Osteocyte (in vitro differentiated cells): ENCODE results near the gene RNF2. TPM values are rescaled to one million over a fixed set of nuclear protein-coding genes. Genes with fewer than 3 reads are reported as not detected.

ENCODE experiments used
- DNase-seq: peaks from one replicate; pipeline ENCODE4 v3.0.0; 2021; ENCODE audit warnings: mixed read lengths; ENCODE audit not compliant: unreplicated experiment; ENCODE audit errors: extremely low spot score
- H3K27ac Mint-ChIP-seq: one replicate; pipeline ENCODE4 v1.8.0; 2021; ENCODE audit warnings: mild to moderate bottlenecking, mixed read lengths; ENCODE audit not compliant: unreplicated experiment
- H3K27me3 Mint-ChIP-seq: one replicate; pipeline ENCODE4 v1.8.0; 2021; ENCODE audit warnings: mixed read lengths; ENCODE audit not compliant: unreplicated experiment
- H3K36me3 Mint-ChIP-seq: one replicate; pipeline ENCODE4 v1.8.0; 2021; ENCODE audit warnings: mixed read lengths; ENCODE audit not compliant: unreplicated experiment
- H3K4me1 Mint-ChIP-seq: one replicate; pipeline ENCODE4 v1.8.0; 2021; ENCODE audit warnings: mixed read lengths; ENCODE audit not compliant: unreplicated experiment
- H3K4me3 Mint-ChIP-seq: one replicate; pipeline ENCODE4 v1.8.0; 2021; ENCODE audit warnings: mild to moderate bottlenecking, moderate library complexity, mixed read lengths; ENCODE audit not compliant: unreplicated experiment
- H3K9me3 Mint-ChIP-seq: one replicate; pipeline ENCODE4 v1.8.0; 2021; ENCODE audit warnings: mixed read lengths; ENCODE audit not compliant: unreplicated experiment
- CTCF ChIP-seq: fragments of 200-600 bp; sonication (generic); IDR thresholded peaks from 2 replicates; pipeline ENCODE4 v1.5.0; 2021; ENCODE audit warnings: antibody characterized with exemption, mild to moderate bottlenecking, moderate library complexity
- total RNA-seq: library from RNA; stranded (reverse); gene quantifications from 2 replicates; pipeline ENCODE4 v1.2.1, GENCODE V29; 2021

RNF2 gene
- total RNA-seq, 1 donor from 2014 or later: 19.5 TPM

GRCh38 chr1:185104083-185104482, 58.7 kb downstream of the RNF2 start:
- H3K36me3 Mint-ChIP-seq: peaks cover 53% of the 10 kb centered on the region
- no peak overlapping the region for H3K27ac Mint-ChIP-seq
- no peak overlapping the region for H3K4me3 Mint-ChIP-seq
- no peaks in the 10 kb centered on the region for H3K27me3 Mint-ChIP-seq
- no peak for TF ChIP-seq CTCF
- no peak for DNase-seq
- peaks cover 17% of the 10 kb centered on the region for H3K9me3 Mint-ChIP-seq
- no peaks in the 10 kb centered on the region for H3K4me1 Mint-ChIP-seq

- Mint-ChIP-seq H3K4me1 (no peaks in the 10 kb centered on the region), H3K4me3 (no peak overlapping the region), H3K36me3 (peaks cover 46% of the 10 kb centered on the region), H3K27me3 (no peaks in the 10 kb centered on the region), H3K27ac (no peak overlapping the region), H3K9me3 (peaks cover 16% of the 10 kb centered on the region)
- TF ChIP-seq CTCF: no peak
- no peak for DNase-seq
These were observed 59.8 kb downstream of the RNF2 start for GRCh38 chr1:185105121-185105520.

- no peaks in the 10 kb centered on the region for H3K27me3 Mint-ChIP-seq
- no peak overlapping the region for H3K27ac Mint-ChIP-seq
- H3K36me3 Mint-ChIP-seq: peaks cover 22% of the 10 kb centered on the region
- DNase-seq: no peak
- H3K4me3 Mint-ChIP-seq: no peak overlapping the region
- H3K9me3 Mint-ChIP-seq: peaks cover 19% of the 10 kb centered on the region
- H3K4me1 Mint-ChIP-seq: no peaks in the 10 kb centered on the region
- no peak for TF ChIP-seq CTCF
These were observed 63.0 kb downstream of the RNF2 start for GRCh38 chr1:185108321-185108720.

- H3K9me3 Mint-ChIP-seq: peaks cover 19% of the 10 kb centered on the region
- no peak for TF ChIP-seq CTCF
- H3K4me3 Mint-ChIP-seq: no peak overlapping the region
- DNase-seq: no peak
- H3K4me1 Mint-ChIP-seq: no peaks in the 10 kb centered on the region
- no peak overlapping the region for H3K27ac Mint-ChIP-seq
- H3K36me3 Mint-ChIP-seq: peaks cover 14% of the 10 kb centered on the region
- no peaks in the 10 kb centered on the region for H3K27me3 Mint-ChIP-seq
These were observed 64.8 kb downstream of the RNF2 start for GRCh38 chr1:185110145-185110544.

- TF ChIP-seq CTCF: no peak
- no peak for DNase-seq
- no peak overlapping the region for H3K4me3 Mint-ChIP-seq
- no peaks in the 10 kb centered on the region for H3K4me1 Mint-ChIP-seq
- no peak overlapping the region for H3K27ac Mint-ChIP-seq
- peaks cover 16% of the 10 kb centered on the region for H3K9me3 Mint-ChIP-seq
- H3K36me3 Mint-ChIP-seq: peaks cover 14% of the 10 kb centered on the region
- H3K27me3 Mint-ChIP-seq: no peaks in the 10 kb centered on the region
These were observed 66.5 kb downstream of the RNF2 start for GRCh38 chr1:185111873-185112272.
